Midbrain (tissue), 1 donor: ENCODE results near the gene LSM2.
"Not testable (repeated sequence)": the region's sequence is repeated elsewhere in the genome, so short reads cannot be mapped to it uniquely, and the experiment has no call there.

Source experiments
- DNase-seq: peaks from one replicate; lab custom pipeline; 2025; lab: John Stamatoyannopoulos, UW

LSM2 gene

DNA sequence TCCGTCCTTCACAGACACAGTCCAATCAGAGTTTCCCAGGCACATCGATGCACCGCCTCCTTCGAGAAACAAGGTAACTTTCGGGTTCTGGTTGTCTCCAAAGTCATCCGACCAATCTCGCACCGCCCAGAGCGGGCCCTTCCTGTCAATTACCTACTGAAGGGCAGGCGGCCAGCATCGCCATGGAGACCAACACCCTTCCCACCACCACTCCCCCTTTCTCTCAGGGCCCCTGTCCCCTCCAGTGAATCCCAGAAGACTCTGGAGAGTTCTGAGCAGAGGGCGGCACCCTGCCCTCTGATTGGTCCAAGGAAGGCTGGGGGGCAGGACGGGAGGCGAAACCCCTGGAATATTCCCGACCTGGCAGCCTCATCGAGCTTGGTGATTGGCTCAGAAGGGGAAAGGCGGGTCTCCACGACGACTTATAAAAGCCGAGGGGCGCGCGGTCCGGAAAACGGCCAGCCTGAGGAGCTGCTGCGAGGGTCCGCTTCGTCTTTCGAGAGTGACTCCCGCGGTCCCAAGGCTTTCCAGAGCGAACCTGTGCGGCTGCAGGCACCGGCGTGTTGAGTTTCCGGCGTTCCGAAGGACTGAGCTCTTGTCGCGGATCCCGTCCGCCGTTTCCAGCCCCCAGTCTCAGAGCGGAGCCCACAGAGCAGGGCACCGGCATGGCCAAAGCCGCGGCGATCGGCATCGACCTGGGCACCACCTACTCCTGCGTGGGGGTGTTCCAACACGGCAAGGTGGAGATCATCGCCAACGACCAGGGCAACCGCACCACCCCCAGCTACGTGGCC is 20.7 kb upstream of the LSM2 start, which contains the start of gene HSPA1B:
Gene HSPA1B (plus strand): TSS at position 453 of the 794 bp plus-strand sequence. CDS start 213 bp downstream, at position 666.
- DNase-seq = peak; percentile 100

DNA sequence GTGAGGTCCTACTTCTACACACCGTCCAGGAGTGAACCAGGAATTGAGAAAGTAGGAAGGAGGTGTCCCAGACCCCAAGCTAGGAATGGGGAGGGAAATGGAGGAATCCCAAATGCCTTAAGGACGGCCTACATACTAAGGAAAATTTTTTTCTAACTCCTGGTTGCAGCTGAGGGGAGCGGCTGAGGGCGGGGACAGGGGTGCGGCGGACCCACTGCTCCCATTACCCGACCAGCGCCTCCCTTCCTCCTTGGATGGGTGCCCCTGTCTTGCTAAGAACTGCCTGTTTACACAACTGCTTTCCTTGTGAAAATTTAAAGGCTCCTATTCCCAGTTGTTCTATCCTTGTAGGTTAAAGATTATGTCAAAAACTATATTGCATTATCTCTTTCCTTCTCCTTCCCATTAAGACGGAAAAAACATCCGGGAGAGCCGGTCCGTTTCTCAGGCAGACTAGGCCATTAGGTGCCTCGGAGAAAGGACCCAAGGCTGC is 20.1 kb upstream of the LSM2 start:
- no peak for DNase-seq

GRCh38 chr6:31825553-31825952 is 18.8 kb upstream of the LSM2 start:
- no peak for DNase-seq

- DNase-seq = not testable (repeated sequence)
These were observed 16.9 kb upstream of the LSM2 start for GRCh38 chr6:31823592-31824196.

GRCh38 chr6:31822036-31822821 is 15.5 kb upstream of the LSM2 start:
- DNase-seq = peak; percentile 88

DNA sequence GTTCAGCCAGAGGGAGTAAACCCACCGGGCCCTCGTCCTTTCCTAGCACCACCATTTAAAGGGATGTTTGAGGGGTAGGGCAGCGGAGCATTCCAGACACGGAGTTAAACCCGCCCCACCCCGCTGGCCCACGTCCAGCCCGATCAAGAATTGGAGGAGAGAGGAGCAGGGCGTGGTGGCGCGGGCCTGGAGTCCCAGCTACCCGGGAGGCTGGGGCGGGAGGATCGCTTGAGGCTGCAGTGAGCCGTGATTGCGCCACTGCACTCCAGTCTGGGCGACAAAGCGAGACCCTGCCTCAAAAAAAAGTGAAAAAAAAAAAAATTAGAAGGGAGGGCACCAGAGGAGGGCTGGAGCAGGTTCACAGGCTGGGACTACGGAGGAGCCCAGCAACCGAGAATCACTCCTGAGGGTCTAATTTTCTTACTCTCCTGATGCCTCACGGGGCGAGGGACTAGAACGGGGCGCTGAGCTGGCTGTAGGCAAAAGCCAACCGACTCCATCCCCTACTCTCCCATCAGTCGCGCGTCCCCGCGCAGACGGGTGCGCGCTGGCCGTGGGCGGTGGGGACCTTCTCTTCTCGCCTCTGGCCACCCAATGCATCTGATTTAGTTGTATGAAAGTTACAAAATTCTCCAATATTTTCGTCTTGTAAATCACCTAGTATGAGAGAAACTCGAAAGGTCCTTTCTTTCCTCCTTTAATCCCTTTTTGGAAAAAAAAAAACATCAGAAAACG is 14.7 kb upstream of the LSM2 start:
- peak; percentile 83 for DNase-seq

GRCh38 chr6:31820399-31820798 is 13.6 kb upstream of the LSM2 start:
- DNase-seq = not testable (repeated sequence)

- DNase-seq = no peak
These were observed 13.1 kb upstream of the LSM2 start for GRCh38 chr6:31819871-31820299.

- peak; percentile 83 for DNase-seq
These were observed 11.3 kb upstream of the LSM2 start for GRCh38 chr6:31817929-31818511.

GRCh38 chr6:31817133-31817928 is 10.6 kb upstream of the LSM2 start:
- DNase-seq = peak; percentile 83

GRCh38 chr6:31815025-31815838 is 8.5 kb upstream of the LSM2 start, which contains the start of the genes HSPA1A and HSPA1L:
Gene HSPA1A, plus strand, starts transcription at chr6:31815543. Its CDS starts 214 bp downstream, at chr6:31815757.
Gene HSPA1L, minus strand, starts transcription at chr6:31815283. Its CDS starts 3,311 bp downstream, at chr6:31811972.
- peak; percentile 99 for DNase-seq

DNA sequence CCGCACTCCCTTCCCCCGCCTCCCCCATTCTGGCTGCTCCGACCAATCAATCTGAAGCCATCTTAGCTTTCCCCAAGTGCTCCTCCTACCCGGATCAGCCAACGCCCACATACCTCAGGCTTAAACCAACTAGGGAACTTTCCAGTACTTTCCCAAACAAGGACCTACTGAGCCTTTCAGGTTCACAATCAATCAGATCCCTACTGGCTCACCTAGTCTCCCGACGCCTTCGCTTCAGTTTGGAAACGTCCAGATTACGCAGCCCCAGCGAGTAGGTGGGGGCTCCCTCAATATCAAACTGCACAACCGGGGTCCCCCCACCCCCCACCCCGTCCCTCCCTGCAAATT is 7.9 kb upstream of the LSM2 start:
- peak; percentile 96 for DNase-seq

- DNase-seq = no peak
These were observed 6.7 kb upstream of the LSM2 start for GRCh38 chr6:31813465-31813849.

- DNase-seq = no peak
These were observed 4.9 kb upstream of the LSM2 start for GRCh38 chr6:31811645-31812044.

- DNase-seq = not testable (repeated sequence)
These were observed 1.8 kb upstream of the LSM2 start for GRCh38 chr6:31808599-31808998.

GRCh38 chr6:31805939-31806469 is 762 bp downstream of the LSM2 start:
- DNase-seq = no peak

DNA sequence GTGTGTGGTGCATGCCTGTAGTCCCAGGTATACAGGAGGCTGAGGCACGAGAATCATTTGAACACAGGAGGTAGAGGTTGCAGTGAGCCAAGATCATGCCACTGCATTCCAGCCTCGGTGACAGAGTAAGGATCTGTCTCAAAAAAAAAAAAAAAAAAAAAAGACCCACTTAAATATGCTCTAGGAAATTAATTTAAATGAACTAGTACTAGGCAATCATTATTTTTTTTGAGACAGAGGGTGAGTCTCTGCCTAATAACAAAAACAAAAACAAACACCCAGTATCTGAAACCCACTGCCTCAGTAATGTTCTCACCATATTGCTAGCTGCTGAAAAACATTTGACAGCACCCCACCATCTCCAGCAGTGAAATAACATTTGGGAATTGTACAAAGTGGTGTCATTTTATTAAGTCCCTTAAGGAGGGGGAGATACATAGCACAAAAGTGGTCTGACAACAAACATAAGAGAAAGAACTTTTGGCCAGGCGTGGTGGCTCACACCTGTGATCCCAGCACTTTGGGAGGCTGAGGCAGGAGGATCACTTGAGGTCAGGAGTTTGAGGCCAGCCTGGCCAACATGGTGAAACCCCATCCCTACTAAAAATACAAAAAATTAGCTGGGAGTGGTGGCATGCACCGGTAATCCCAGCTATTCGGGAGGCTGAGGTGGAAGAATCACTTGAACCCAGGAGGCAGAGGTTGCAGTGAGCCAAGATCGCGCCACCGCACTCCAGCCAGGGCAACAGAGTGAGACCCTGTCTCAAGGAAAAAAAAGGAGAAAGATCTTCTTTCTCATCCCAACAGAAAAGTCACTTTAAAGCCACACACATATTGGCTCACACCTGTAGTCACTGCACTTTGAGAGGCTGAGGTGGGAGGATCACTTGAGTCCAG is 5.5 kb downstream of the LSM2 start:
- DNase-seq = not testable (repeated sequence)

GRCh38 chr6:31799781-31800180 is 7.0 kb downstream of the LSM2 start:
- no peak for DNase-seq
